ENCODE measurements around the gene TGM2.

- no peak for TF ChIP-seq CTCF (IDR thresholded peaks at IDR 0.05)
- TF ChIP-seq POLR2A (IDR thresholded peaks at IDR 0.05) = no peak
Measured at GRCh38 chr20:38129893-38130609, 35.0 kb downstream of the TGM2 start.
